Superior temporal gyrus (tissue), 1 donor: Measurements from ENCODE around the gene SMG1.
A peak's percentile ranks its signal among the peaks of the same experiment; 100 is the strongest.
"Not testable (repeated sequence)": the region's sequence is repeated elsewhere in the genome, so short reads cannot be mapped to it uniquely, and the experiment has no call there.

Source experiments
- DNase-seq: peaks from one replicate; pipeline ENCODE4 v3.0.0-alpha.2; 2016; ENCODE audit errors: extremely low spot score

The SMG1 gene

GRCh38 chr16:18925986-18926865 is at the start of gene SMG1:
Gene SMG1 (minus strand): TSS chr16:18926408. CDS start chr16:18926041, 367 bp downstream.
- DNase-seq = peak; percentile 87

- no peak for DNase-seq
These were observed 48.9 kb upstream of the SMG1 start for GRCh38 chr16:18975109-18975508.

- no peak for DNase-seq
These were observed 43.6 kb upstream of the SMG1 start for GRCh38 chr16:18969855-18970240.

- DNase-seq = peak; percentile 95
These were observed 43.0 kb upstream of the SMG1 start for GRCh38 chr16:18969050-18969854.

- DNase-seq = no peak
These were observed 40.6 kb upstream of the SMG1 start for GRCh38 chr16:18966791-18967190.

GRCh38 chr16:18965555-18965954 is 39.3 kb upstream of the SMG1 start:
- no peak for DNase-seq

GRCh38 chr16:18959031-18959505 is 32.9 kb upstream of the SMG1 start:
- DNase-seq = no peak

GRCh38 chr16:18958621-18959029 is 32.4 kb upstream of the SMG1 start:
- no peak for DNase-seq

- DNase-seq = not testable (repeated sequence)
These were observed 30.5 kb upstream of the SMG1 start for GRCh38 chr16:18956658-18957241.

GRCh38 chr16:18955874-18956580 is 29.8 kb upstream of the SMG1 start:
- not testable (repeated sequence) for DNase-seq

GRCh38 chr16:18953547-18953946 is 27.3 kb upstream of the SMG1 start:
- DNase-seq = no peak

- DNase-seq = no peak
These were observed 24.4 kb upstream of the SMG1 start for GRCh38 chr16:18950469-18951185.

GRCh38 chr16:18948372-18949020 is 22.3 kb upstream of the SMG1 start:
- no peak for DNase-seq

GRCh38 chr16:18945233-18945632 is 19.0 kb upstream of the SMG1 start:
- DNase-seq = no peak

- DNase-seq = no peak
These were observed 17.2 kb upstream of the SMG1 start for GRCh38 chr16:18943414-18943813.

- DNase-seq = no peak
These were observed 15.9 kb upstream of the SMG1 start for GRCh38 chr16:18942061-18942460.

- DNase-seq = no peak
These were observed 15.3 kb upstream of the SMG1 start for GRCh38 chr16:18941471-18941870.

GRCh38 chr16:18938986-18939385 is 12.8 kb upstream of the SMG1 start:
- DNase-seq = no peak

- DNase-seq = no peak
These were observed 11.2 kb upstream of the SMG1 start for GRCh38 chr16:18937390-18937789.

GRCh38 chr16:18936727-18937340 is 10.6 kb upstream of the SMG1 start:
- DNase-seq = no peak
